IPS-15b (cell line): ENCODE data around the gene PSMC3.

ENCODE experiments used
- H3K27me3 ChIP-seq: one replicate; pipeline ENCODE4 v1.6.1; 2013; ENCODE audit warnings: low read length; ENCODE audit not compliant: control insufficient read depth, insufficient read depth
- H3K36me3 ChIP-seq: one replicate; pipeline ENCODE4 v1.6.1; 2013; ENCODE audit warnings: low read length; ENCODE audit not compliant: control insufficient read depth, insufficient read depth
- H3K4me1 ChIP-seq: one replicate; pipeline ENCODE4 v1.6.1; 2013; ENCODE audit warnings: mild to moderate bottlenecking, low read length; ENCODE audit not compliant: control insufficient read depth, insufficient read depth
- H3K4me3 ChIP-seq: one replicate; pipeline ENCODE4 v1.5.1; 2013; ENCODE audit warnings: low read depth, low read length
- H3K9ac ChIP-seq: one replicate; pipeline ENCODE4 v1.6.1; 2013; ENCODE audit warnings: low read depth, mild to moderate bottlenecking, low read length
- H3K9me3 ChIP-seq: one replicate; pipeline ENCODE4 v1.6.1; 2013; ENCODE audit warnings: mild to moderate bottlenecking, low read length; ENCODE audit not compliant: control insufficient read depth, insufficient read depth

Gene PSMC3

DNA sequence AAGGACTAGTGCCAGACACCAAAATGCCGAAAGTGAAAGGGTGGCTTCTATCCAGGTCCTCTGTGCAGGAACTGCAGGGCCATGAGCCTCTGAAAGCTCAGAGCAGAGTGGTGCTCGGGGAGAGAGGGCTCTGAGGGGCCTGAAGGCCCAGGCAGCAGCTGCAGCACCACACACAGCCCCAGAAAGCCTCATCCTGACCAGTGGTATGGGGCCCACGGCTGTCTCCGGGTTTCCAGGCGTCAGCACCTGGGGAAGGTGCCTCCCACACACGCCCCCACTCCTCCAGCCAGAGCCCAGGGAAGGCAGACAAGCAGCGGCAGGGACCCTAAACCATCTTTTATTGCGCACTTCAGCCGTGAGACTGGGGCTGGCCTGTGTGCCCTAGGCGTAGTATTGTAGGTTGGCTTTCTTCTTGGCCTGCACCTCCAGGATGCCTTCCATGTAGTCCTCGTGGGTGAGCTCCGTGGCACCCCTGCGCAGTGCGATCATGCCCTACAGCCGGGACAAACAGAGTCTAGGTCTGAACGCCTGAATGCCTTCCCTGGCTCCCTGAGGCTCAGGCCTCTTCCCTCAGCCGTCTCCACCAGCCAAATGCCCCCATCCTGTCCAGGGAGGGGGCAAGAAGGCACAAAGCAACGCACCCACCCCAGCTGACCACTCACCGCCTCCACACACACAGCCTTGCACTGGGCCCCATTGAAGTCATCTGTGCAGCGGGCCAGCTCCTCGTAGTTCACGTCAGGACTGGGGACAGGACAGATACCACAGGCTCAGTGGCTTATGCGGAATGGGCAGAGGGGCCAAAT is 7.6 kb downstream of the PSMC3 start:
- no peak overlapping the region for H3K4me3 ChIP-seq
- H3K4me1 ChIP-seq: no peaks in the 10 kb centered on the region
- no peak overlapping the region for H3K9ac ChIP-seq
- no peaks in the 10 kb centered on the region for H3K27me3 ChIP-seq
- no peaks in the 10 kb centered on the region for H3K9me3 ChIP-seq
- H3K36me3 ChIP-seq: peaks cover 67% of the 10 kb centered on the region

DNA sequence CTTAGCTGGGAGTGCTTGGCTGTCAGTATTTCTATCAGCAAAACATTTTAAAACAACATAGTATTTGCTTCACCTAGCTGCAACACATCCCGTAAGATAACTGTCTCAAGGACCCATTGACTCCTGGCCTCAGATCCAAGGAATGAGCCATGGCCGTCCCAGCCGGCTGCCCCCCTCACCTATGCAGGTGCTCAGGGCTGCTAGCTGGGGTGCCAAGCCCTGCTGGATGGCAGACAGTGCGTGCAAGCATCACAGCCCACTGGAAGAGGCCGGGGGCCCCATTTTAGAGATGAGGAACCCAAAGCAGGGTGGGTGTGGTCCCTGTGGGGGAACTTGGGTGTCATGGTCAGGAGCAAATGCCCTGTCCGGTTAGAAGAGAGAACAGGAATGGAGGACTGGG is 8.5 kb downstream of the PSMC3 start:
- Histone ChIP-seq H3K4me1 (no peaks in the 10 kb centered on the region), H3K27me3 (no peaks in the 10 kb centered on the region), H3K36me3 (peaks cover 63% of the 10 kb centered on the region), H3K9me3 (no peaks in the 10 kb centered on the region), H3K9ac (no peak overlapping the region), H3K4me3 (no peak overlapping the region)

DNA sequence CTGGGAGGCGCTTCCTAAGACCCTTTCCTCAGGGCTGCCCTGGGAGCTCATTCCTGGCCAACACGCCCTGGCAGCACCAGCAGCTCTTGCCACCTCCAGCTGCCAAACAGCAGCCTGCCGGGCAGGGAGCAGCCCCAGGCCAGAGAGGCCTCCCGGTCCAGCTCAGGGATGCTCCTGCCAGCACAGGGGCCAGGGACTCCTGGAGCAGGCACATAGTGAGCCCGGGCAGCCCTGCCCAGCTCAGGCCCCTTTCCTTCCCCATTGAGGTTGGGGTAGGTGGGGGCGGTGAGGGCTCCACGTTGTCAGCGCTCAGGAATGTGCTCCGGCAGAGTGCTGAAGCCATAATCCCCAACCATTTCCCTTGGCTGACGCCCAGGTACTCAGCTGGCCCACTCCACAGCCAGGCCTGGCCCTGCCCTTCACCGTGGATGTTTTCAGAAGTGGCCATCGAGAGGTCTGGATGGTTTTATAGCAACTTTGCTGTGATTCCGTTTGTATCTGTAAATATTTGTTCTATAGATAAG is 10.2 kb downstream of the PSMC3 start:
- no peaks in the 10 kb centered on the region for H3K9me3 ChIP-seq
- no peak overlapping the region for H3K4me3 ChIP-seq
- H3K36me3 ChIP-seq: peaks cover 55% of the 10 kb centered on the region
- no peak overlapping the region for H3K9ac ChIP-seq
- no peaks in the 10 kb centered on the region for H3K4me1 ChIP-seq
- no peaks in the 10 kb centered on the region for H3K27me3 ChIP-seq

DNA sequence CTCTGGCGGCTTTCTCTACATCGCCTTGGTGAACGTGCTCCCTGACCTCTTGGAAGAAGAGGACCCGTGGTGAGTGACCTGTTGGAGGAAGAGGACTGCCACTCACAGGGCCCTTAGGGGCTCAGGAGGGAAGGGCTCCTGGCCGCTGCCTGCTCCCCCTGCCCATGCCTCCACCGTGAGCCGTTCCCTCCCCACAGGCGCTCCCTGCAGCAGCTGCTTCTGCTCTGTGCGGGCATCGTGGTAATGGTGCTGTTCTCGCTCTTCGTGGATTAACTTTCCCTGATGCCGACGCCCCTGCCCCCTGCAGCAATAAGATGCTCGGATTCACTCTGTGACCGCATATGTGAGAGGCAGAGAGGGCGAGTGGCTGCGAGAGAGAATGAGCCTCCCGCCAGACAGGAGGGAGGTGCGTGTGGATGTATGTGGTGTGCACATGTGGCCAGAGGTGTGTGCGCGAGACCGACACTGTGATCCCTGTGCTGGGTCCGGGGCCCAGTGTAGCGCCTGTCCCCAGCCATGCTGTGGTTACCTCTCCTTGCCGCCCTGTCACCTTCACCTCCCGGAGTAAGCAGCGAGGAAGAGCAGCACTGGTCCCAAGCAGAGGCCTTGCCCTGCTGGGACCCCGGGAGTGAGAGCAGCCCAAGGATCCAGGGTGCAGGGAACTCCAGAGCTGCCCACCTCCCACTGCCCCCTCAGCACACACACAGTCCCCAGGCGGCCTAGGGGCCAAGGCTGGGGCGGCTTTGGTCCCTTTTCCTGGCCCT is 11.0 kb downstream of the PSMC3 start:
- Histone ChIP-seq H3K27me3 (no peaks in the 10 kb centered on the region), H3K9ac (no peak overlapping the region), H3K4me1 (no peaks in the 10 kb centered on the region), H3K4me3 (no peak overlapping the region), H3K9me3 (no peaks in the 10 kb centered on the region), H3K36me3 (peaks cover 51% of the 10 kb centered on the region)

DNA sequence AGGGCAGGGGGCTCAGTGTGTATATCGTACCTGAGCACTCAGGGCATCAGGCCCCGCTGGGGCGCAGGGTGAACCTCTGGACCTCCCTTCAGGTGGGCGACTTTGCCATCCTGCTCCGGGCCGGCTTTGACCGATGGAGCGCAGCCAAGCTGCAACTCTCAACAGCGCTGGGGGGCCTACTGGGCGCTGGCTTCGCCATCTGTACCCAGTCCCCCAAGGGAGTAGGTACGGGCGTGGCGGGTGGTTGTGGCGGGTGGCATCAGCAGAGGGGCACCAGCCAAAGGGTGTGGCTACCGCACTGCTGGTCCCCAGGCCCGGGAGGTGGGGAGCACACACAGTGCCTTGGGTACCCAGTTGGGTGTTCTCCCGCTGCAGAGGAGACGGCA is 11.6 kb downstream of the PSMC3 start:
- no peaks in the 10 kb centered on the region for H3K27me3 ChIP-seq
- H3K9me3 ChIP-seq: no peaks in the 10 kb centered on the region
- H3K9ac ChIP-seq: no peak overlapping the region
- H3K36me3 ChIP-seq: peaks cover 46% of the 10 kb centered on the region
- no peak overlapping the region for H3K4me3 ChIP-seq
- no peaks in the 10 kb centered on the region for H3K4me1 ChIP-seq

DNA sequence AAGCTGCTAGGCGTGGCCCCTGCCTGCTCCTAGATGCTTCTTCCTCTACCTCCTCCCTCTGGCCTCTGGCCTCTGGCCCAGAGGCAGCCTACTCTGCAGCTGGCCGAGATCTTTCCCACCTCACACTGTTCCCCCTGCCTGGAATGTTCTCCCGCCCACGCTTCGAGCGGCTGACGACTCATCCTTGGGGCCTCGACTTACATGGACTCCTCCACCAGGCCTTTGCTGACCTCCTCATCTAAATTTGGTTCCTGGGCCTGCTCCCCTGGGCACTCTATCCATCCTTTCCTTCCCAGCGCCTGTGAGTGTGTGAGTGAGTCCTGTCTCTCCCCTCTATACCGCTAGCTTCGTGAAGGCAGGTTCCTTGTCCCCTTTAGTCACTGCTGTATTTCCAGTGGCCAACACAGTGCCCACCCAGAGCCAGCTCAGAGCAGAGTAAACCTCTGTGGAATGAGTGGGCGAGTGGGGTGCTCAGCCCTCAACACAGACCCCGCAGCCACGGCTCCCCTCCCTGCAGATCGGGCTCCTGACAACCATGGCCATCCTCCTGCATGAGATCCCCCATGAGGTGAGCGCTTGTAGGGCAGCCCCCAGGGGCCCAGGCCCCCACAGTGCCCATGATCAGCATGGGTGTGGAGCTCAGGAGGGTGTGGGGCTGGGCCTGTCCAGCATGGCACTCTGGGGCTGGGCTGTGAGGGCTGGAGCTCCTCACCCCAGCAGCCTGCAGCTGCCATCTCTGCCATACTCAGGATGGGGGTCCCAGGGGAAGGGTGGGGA is 12.1 kb downstream of the PSMC3 start:
- no peaks in the 10 kb centered on the region for H3K9me3 ChIP-seq
- no peak overlapping the region for H3K9ac ChIP-seq
- no peaks in the 10 kb centered on the region for H3K4me1 ChIP-seq
- no peak overlapping the region for H3K4me3 ChIP-seq
- no peaks in the 10 kb centered on the region for H3K27me3 ChIP-seq
- peaks cover 42% of the 10 kb centered on the region for H3K36me3 ChIP-seq

DNA sequence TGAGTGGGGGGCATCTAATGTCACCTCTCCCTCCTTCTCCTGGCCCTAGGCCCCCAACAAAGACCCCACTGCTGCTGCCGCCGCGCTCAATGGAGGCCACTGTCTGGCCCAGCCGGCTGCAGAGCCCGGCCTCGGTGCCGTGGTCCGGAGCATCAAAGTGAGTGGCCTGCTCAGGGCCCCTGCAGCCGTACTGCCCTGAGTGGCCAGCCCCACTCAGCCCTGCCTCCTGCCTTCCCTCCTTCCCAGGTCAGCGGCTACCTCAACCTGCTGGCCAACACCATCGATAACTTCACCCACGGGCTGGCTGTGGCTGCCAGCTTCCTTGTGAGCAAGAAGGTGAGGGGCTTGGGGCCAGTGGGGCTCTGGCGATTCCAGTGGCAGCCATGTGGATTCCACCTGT is 12.9 kb downstream of the PSMC3 start:
- no peaks in the 10 kb centered on the region for H3K9me3 ChIP-seq

DNA sequence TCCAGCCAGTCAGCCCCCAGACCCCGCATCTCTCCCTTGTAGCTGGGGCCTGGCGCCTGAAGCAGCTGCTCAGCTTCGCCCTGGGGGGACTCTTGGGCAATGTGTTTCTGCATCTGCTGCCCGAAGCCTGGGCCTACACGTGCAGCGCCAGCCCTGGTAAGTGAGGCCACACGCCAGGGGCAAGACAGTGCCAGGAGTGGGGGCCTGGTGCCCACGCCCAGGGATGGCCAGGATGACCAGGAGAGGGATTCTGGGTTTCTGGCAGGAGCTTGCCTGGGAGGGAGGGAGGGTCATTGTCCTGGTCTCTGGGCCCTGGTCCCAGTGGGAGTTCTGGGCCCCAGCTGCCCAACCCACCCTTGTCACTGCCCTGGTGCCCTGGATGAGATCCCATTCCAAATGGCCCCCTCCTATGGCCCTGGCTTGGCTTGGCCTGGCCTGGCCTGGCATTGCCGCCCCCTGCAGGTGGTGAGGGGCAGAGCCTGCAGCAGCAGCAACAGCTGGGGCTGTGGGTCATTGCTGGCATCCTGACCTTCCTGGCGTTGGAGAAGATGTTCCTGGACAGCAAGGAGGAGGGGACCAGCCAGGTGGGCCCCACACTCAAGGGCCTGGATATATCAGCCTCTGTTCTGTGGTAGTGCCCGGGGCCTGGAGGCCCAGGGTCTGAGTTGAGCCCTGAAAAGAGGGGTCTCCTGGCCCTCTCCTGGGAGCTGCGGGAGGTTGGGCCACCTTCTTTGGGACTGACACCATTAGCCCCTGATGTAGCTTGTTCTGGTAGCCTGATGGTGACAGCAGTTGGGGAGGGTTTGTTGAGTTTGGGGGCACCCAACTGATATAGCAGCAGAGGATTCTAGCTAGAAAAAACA is 14.1 kb downstream of the PSMC3 start:
- Histone ChIP-seq H3K36me3 (peaks cover 28% of the 10 kb centered on the region), H3K9ac (no peak overlapping the region), H3K4me1 (peaks cover 7% of the 10 kb centered on the region), H3K4me3 (no peak overlapping the region), H3K27me3 (no peaks in the 10 kb centered on the region), H3K9me3 (no peaks in the 10 kb centered on the region)

More for the DNA sequence above, 12.9 kb downstream of the PSMC3 start:
- no peak overlapping the region for H3K9ac ChIP-seq
- H3K27me3 ChIP-seq: no peaks in the 10 kb centered on the region
- peaks cover 35% of the 10 kb centered on the region for H3K36me3 ChIP-seq
- no peak overlapping the region for H3K4me3 ChIP-seq
- peaks cover 2% of the 10 kb centered on the region for H3K4me1 ChIP-seq

DNA sequence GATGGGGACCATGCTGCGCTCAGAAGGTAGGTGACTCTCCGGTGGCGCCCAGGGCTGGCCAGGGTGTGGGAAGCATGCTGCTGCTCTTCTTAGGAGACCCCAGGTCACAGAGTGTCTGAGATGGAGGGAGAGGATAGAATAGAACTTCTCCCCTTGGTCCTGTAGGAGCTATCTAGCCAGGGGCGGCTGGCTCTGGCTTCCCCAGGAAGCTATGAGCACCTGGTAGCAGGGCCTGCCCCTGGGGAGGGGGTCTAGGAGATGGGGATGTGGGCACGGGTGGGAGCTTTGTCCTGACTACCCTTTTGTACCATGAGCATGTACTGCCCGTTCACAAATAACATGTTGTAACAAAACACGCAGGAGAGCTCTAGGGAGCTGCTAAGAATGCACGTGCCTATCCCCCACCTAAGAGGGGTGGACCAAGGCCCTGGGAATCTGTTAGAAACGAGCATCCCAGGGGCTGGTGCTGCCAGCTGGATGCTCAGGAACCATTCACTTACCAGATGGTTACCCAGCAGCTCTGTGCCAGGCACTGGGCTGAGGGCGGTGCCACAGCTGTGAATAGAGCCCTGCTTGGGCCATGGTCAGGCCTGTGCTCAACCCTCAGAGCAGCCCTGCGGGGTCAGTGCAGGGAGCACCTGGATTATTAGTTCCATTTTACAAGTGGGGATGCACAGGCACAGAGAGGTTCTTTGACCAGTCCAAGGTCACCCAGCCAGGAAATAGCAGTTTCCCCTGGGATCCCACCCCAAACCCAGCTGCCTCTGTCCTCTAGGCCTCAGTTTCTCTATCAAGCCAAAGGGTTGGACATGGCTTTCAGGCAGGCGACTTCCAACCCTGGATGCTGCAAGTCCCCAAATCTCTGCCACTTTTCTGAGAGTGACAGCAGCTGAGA is 15.6 kb downstream of the PSMC3 start:
- peaks cover 24% of the 10 kb centered on the region for H3K36me3 ChIP-seq
- H3K9ac ChIP-seq: no peak overlapping the region
- H3K9me3 ChIP-seq: no peaks in the 10 kb centered on the region
- H3K27me3 ChIP-seq: no peaks in the 10 kb centered on the region
- H3K4me1 ChIP-seq: peaks cover 10% of the 10 kb centered on the region
- H3K4me3 ChIP-seq: no peak overlapping the region
